GM19455 (cell line): ENCODE data around the gene TOMM40.
"Not testable (repeated sequence)": the region's sequence is repeated elsewhere in the genome, so short reads cannot be mapped to it uniquely, and the experiment has no call there.

ENCODE experiments used
- ATAC-seq: cut with Tn5 transposase; IDR thresholded peaks from one replicate; pipeline ENCODE4 v1.9.1; 2021; ENCODE audit not compliant: unreplicated experiment

Gene TOMM40

GRCh38 chr19:44891016-44891882 is at the start of gene TOMM40:
TSS of gene TOMM40 (plus strand) at chr19:44891254. CDS start at chr19:44891416, 162 bp downstream.
- ATAC-seq = peak; percentile 63

GRCh38 chr19:44845286-44845611 is 45.8 kb upstream of the TOMM40 start:
- ATAC-seq = no peak

GRCh38 chr19:44845612-44846454 is 45.2 kb upstream of the TOMM40 start, which contains the start of gene NECTIN2:
TSS of gene NECTIN2 (plus strand) at chr19:44846297. CDS start at chr19:44846526, 229 bp downstream.
- ATAC-seq = no peak

- ATAC-seq = no peak
These were observed 44.5 kb upstream of the TOMM40 start for GRCh38 chr19:44846455-44847143.

GRCh38 chr19:44847144-44848035 is 43.7 kb upstream of the TOMM40 start:
- no peak for ATAC-seq

- ATAC-seq = no peak
These were observed 42.8 kb upstream of the TOMM40 start for GRCh38 chr19:44848036-44848811.

GRCh38 chr19:44848812-44849447 is 42.1 kb upstream of the TOMM40 start:
- no peak for ATAC-seq

GRCh38 chr19:44850641-44851109 is 40.4 kb upstream of the TOMM40 start:
- no peak for ATAC-seq

- no peak for ATAC-seq
These were observed 39.6 kb upstream of the TOMM40 start for GRCh38 chr19:44851427-44851826.

GRCh38 chr19:44855606-44856005 is 35.4 kb upstream of the TOMM40 start:
- no peak for ATAC-seq

GRCh38 chr19:44856421-44857083 is 34.5 kb upstream of the TOMM40 start:
- ATAC-seq = no peak

- no peak for ATAC-seq
These were observed 33.2 kb upstream of the TOMM40 start for GRCh38 chr19:44857837-44858236.

- not testable (repeated sequence) for ATAC-seq
These were observed 29.5 kb upstream of the TOMM40 start for GRCh38 chr19:44861576-44861975.

GRCh38 chr19:44863990-44864389 is 27.1 kb upstream of the TOMM40 start:
- no peak for ATAC-seq

- ATAC-seq = no peak
These were observed 25.8 kb upstream of the TOMM40 start for GRCh38 chr19:44865196-44865767.

- ATAC-seq = no peak
These were observed 24.4 kb upstream of the TOMM40 start for GRCh38 chr19:44866664-44867063.

- ATAC-seq = no peak
These were observed 23.5 kb upstream of the TOMM40 start for GRCh38 chr19:44867578-44867977.
